Measurements from ENCODE around the gene MARK2.
"Not testable (repeated sequence)": the region's sequence is repeated elsewhere in the genome, so short reads cannot be mapped to it uniquely, and the experiment has no call there.

The MARK2 gene

DNA sequence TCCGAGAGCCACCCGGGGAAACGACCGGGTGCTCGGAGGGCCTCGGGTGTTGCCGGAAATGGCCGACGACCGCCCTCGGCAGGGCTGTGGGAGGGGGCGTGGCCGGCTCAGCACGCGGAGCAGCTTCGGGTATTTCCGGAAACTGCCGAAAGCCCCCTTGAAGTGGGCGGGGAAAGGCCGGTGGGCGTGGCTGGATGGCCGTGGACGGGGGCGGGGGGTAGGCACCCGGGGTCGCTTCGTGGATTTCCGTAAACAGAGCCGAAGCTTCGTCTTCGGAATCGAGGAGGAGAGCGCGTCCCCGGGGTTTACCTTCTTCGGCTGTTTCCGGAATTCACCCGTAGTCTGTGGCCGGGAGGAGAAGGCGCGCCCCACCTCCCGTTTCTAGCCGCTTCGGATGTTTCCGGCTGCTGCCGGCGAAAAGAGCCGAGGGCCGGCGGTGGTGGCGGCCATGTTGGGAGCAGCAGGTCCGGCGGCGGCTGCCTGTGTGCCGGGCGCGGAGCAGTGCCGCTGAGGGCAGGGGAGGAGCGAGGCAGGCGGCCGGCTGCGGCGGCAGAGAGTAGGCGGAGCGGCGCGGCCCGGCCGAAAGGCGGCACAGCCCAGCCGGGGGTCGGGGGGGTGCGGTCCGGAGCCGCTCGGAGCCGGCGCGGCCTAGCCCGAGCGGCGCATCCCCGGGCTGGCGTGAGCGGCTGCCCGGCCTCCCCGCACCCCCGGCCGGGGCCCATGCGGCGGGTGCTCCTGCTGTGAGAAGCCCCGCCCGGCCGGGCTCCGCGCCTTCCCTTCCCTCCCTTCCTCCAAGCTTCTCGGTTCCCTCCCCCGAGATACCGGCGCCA lies at the start of gene MARK2:
TSS of gene MARK2 (plus strand) at position 433 of the 830 bp plus-strand sequence. CDS start at position 830, 397 bp downstream.
- DNase-seq, result peak; percentile 100

DNA sequence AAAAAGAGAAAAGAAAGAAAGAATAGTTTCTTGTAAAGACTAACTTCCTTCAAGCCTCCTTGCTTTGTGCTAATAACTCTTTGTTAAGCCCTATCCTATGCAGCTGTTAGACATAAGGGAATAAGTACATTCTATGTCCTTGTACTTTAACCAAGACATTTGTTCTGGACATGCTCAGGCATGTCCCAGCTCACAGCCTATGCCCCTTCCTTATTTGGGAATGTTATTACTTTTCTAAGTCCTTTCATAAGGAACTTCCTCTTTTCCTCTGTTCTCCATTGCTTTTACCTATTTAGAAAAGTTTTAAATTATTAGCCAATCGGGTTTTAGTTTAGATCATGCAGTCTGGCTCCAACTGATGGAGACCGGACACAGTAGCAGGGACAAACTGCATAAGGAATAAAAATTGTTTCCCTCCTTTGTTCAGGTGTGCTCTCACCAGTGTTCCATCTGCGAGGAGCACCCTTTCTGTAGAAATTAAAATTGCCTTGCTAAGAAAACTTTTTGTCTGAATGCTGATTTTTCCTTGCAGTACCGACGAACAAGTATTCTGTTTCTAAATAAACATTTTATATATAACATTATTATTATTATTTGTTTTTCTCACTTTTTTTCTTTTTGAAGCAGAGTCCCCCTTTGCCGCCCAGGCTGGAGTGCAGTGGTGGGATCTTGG lies 47.3 kb upstream of the MARK2 start:
- no peak for DNase-seq

- DNase-seq, result no peak
Observed at GRCh38 chr11:63793161-63793560, 45.7 kb upstream of the MARK2 start.

DNA sequence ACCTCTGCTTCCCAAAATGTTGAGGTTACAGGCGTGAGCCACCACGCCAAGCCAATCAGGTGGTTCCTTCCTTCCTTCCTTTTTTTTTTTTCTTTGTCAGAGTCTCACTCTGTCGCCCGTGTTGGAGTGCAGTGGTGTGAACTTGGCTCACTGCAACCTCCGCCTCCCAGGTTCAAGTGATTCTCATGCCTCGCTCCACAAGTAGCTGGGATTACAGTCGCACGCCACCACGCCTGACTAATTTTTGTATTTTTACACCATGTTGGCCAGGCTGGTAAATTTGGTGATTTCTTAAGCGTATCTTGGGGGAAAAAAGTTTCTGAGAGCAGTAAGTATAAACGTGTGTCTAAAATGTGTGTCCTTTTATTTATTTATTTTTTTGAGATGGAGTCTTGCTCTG lies 43.8 kb upstream of the MARK2 start:
- DNase-seq, result no peak

DNA sequence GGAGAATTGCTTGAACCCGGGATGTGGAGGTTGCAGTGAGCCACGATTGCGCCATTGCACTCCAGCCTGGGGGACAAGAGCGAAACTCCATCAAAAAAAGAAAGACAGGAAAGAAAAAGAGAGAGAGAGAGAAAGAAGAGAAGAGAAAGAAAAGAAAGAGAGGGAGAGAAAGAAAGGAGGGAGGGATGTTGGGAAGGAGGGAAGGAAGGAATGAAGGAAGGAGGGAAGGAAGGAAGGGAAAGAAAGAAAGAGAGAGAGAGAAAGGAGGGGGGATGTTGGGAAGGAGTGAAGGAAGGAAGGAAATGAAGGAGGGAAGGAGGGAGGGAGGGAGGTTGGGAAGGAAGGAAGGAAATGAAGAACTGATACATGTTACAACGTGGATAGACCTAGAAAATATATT lies 38.0 kb upstream of the MARK2 start:
- DNase-seq, result no peak

GRCh38 chr11:63802637-63803414 lies 36.1 kb upstream of the MARK2 start:
- no peak for DNase-seq

GRCh38 chr11:63804259-63804658 lies 34.7 kb upstream of the MARK2 start:
- no peak for DNase-seq

- DNase-seq, result no peak
Observed at GRCh38 chr11:63805844-63806415, 33.0 kb upstream of the MARK2 start.

DNA sequence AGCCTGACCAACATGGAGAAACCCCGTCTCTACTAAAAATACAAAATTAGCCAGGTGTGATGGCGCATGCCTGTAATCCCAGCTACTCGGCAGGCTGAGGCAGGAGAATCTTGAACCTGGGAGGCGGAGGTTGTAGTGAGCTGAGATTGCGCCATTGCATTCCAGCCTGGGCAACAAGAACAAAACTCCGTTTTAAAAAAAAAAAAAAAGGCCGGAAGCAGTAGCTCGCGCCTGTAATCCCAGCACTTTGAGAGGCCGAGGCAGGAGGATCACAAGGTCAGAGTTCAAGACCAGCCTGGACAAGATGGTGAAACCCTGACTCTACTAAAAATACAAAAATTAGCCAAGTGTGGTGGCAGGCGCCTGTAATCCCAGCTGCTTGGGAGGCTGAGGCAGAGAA lies 28.5 kb upstream of the MARK2 start:
- DNase-seq, result not testable (repeated sequence)

GRCh38 chr11:63811522-63811921 lies 27.4 kb upstream of the MARK2 start:
- no peak for DNase-seq

DNA sequence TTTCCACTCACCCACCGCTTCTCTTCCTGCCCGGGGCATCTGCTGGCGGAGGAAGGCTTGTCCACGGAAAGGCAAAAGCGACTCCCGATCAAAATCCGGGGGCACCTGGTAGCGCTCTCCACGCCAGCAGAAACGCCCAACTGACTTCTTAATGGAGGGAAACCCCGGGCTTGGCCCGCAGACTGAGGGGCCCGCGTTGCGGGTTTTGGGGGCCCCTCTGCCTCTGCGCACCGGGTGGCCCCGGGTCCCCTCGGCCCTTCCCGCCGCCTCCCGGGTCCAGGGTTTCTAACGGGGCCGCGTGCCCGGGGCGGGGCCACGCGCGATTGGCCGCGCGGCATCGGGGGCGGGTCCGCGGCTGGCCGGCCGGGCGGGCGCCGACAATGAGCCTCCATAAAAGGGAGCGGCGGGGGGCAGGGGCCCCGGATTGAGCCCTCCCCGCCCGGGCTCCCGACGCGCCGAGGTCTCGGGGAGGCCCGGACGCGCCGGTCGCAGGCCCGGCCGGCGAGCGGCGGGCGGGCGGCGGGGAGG lies 25.8 kb upstream of the MARK2 start, which contains the start of gene SPINDOC:
TSS of gene SPINDOC (plus strand) at position 422 of the 528 bp plus-strand sequence. CDS start 231 bp downstream, outside the sequence.
- DNase-seq, result peak; percentile 52

DNA sequence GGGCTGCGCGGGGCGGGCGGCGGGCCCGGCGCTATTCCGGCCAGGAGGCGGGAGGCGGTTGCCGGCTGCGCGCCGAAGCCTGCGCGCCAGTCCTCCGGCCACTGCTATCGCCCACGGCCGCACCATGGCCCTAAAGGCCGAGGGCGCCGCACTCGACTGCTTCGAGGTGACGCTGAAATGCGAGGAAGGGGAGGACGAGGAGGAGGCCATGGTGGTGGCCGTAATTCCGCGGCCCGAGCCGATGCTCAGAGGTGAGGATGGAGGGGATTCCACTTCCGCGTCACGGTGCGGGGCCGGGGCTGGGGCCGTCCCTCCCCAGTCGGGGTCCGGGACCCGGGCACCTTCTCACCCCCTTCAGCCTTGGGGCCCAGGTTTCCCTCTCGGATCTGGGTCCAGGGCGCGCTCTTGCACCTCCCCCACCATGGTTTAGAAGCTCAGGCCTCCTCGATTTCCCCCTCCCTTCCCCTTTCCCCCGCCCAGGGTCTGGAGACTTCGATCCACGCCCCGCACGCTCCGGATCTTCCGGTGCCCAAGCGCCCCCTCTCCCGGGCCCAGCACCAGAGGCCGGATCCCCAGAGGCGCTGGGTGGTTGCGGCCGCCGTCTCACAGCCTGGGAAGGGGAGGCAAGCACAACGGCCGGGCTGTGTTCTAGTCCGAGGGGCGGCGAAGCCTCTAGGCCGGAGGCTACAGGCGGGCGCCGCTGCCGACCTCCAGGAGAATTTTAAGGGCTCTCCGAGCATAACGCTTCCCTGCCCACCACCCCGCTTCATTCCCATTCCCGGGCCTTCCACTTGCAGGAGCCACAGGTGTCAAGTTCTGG lies 25.1 kb upstream of the MARK2 start:
- DNase-seq, result peak; percentile 15

- DNase-seq, result no peak
Observed at GRCh38 chr11:63814383-63814736, 24.6 kb upstream of the MARK2 start.

DNA sequence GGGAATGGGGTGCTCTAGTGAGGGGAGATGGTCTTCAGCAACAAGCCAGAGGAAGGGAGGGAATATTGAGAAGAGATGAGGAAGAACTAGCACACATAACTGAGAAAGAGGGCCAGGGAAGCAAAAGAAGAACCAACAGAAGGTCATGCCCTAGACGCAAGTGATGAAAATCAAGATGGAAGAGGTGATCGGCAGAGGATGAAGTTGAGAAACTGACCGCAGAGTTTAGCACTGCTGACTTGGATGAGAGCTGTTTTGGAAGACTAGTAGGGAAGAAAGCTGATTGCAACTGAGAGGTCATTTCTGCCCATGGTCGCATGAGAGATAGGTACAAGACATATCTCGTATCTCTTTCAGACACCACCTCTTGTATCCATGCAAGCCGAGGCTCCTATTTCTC lies 22.7 kb upstream of the MARK2 start:
- no peak for DNase-seq

DNA sequence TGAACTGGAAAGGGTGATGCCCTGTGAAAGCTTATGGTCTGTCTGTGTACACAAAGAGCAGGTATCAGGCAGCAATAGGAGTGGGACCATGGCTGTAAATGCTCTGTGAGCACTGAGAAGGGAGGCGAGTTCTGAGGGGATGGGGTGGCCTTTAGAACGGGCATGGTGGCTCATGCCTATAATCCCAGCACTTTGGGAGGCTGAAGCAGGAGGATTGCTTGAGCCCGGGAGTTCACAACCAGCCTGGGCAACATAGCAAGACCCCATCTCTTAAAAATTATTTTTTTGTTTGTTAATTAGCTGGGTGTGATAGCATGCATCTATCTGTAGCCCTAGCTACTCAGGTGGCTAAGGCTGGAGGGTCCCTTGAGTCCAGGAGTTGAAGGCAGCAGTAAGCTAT lies 22.2 kb upstream of the MARK2 start:
- DNase-seq, result no peak

- DNase-seq, result no peak
Observed at GRCh38 chr11:63817758-63818498, 21.0 kb upstream of the MARK2 start.

GRCh38 chr11:63818609-63819008 lies 20.3 kb upstream of the MARK2 start:
- no peak for DNase-seq

GRCh38 chr11:63821411-63821810 lies 17.5 kb upstream of the MARK2 start:
- no peak for DNase-seq

- DNase-seq, result no peak
Observed at GRCh38 chr11:63826471-63827190, 12.3 kb upstream of the MARK2 start.

GRCh38 chr11:63829823-63830489 lies 9.0 kb upstream of the MARK2 start:
- DNase-seq, result no peak

All from NCI-H748 treated with DMSO at 0.1 percent for 48 hours (cell line).